HK-2 (cell line): Measurements from ENCODE around the gene RHOG.
"Not testable (repeated sequence)": the region's sequence is repeated elsewhere in the genome, so short reads cannot be mapped to it uniquely, and the experiment has no call there.

Source experiments
- DNase-seq: peaks from one replicate; pipeline ENCODE4 v3.0.0-alpha.2; 2018; ENCODE audit not compliant: unreplicated experiment

Gene RHOG

DNA sequence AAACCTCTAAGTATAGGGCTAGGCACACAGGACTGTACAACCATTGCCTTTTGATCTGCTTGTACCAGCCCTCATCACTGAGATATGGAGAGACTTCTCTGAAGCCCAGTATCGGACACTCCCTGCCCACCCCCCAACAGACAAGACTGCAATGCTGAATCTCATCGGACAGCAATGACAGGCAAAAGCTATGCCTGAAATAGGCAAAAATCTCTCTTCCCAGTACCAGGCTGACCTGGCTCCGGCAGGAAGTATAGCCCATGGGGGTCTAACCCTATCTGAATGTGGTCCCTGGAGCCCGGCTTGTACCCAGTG is 6.5 kb downstream of the RHOG start:
- DNase-seq, result no peak

DNA sequence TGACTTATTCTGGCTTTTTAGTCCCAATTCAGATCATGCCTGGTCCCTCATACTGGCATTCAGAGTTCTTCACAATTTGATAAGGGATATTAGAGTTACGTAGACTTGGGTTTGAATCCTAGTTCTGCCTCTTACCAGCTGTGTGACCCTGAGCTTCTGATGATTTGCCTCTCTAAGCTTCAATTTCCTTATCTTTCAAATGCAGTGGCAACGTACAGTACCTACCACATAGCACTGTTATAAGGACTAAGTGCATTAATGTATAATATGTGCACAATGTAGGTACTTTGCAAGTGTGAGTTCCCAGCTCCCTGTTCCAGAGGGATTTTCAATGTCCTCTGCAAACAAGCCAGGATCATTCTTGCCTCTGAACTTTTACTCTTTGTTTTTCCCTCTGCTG is 7.3 kb downstream of the RHOG start:
- DNase-seq, result no peak

DNA sequence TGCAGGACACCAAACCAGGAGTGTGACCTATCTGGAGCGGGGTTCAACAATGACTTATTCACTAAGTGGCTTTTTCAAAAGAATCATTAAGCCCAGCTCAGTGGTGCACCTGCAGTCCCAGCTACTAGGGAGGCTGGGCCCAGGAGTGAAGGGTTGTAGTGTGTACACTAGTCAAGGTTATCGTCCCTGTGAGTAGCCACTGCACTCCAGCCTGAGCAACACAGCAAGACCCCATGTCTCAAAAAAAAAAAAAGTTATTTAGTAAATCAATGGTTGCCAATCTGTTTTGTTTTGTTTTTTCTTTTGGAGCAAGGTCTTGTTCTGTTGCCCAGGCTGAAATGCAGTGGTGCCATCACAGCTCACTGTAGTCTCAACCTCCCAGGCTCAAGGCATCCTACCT is 7.9 kb downstream of the RHOG start:
- no peak for DNase-seq

DNA sequence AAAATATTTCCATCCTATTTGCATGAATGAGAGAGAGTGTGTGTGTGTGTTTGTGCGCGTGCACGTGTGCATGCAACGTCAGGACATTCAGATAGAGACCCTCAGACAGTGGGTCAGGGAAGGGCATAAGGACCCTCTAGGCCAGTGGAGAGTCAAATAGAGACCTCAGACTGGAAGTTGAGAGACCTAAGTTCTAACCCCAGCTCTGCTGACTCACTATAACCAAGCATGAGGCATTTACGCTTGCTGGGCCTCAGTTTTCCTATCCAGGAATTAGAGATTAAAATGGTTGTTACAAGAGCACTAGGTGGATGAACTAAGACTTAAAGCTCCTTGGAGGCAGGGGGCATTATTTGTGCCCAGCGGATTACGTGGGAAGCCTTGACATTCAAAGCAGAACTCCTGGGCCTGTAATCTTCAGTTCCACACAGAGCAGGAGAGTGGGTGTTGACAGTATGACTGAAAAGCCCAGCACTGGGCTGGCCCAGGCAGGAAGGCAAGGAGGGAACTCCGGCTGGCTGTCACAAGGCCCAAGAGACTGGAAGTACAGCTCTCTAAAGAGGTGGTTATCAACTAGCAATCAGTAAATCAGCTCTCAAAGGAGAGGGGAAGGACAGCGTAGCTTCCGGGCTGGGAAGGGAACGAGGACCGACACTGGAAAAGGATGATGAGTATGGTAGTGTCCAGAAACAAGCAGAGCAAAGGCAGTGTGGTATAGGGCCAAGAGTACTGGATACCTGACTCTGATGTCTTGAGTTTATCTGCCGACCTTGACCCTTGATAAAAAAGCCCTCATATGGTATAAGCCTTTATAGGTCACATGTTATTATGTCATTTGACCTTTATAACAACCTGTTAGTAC is 9.2 kb downstream of the RHOG start:
- DNase-seq, result no peak

DNA sequence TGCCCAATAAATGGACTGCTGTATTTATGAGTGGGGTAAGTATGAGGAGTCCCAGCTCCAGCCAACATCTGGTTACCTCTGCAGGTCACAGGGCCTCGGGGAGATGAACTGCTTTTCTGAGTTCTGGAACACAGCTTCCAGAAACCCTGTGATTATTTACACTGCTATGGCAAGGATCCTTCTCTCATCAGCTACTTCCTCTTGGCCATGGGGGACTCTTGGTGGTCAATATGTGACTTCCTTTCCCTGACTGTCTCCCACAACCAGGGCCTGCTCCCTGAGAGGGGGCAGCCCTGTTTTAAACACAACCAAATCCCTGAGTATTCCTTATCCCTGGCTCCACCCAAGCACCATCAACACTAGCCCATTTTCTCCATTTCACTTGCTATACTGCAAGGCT is 10.0 kb downstream of the RHOG start:
- no peak for DNase-seq

DNA sequence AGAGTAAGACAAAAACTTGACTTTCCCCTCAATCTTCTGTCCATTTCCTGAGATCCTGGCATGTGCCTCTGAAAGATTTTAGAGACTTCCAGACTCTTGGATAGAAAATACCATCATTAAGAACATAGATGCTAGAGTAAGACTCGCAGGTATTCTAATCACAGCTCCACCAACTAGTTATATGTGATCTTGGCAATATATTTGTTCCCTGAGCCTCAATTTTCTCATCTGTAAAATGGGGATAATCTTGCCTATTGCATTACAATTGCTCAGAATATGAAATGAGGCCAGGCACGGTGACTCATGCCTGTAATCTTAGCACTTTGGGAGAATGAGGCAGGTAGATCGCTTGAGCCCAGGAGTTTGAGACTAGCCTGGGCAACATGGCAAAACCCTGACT is 10.7 kb downstream of the RHOG start:
- no peak for DNase-seq

DNA sequence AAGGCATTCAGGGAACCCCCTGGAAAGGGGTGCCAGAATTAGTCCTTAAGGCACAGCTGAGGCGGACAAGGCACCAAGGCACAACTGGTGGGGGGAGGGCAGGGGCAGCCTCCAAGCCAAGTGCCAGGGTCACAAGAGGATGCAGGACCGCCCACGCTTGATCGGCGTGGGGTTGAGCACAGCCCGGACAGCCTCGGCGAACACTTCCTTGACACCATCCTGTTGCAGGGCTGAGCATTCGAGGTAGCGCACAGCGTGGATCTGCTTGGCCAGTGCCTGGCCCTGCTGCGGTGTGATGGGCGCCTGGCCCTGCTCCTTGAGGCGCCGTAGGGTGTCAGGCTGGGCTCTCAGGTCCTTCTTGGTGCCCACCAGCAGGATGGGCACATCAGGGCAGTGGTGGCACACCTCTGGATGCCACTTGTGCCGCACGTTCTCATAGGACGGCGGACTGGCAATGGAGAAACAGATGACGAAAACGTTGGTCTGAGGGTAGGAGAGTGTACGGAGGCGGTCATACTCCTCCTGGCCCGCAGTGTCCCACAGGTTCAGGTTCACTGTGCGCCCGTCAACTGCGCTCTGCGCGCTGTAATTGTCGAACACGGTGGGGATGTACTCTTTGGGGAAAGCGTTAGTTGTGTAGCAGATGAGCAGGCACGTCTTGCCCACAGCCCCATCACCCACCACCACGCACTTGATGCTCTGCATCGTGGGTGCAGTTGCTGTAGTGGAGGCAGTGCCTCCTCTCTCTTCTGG is 13.1 kb downstream of the RHOG start:
- no peak for DNase-seq

DNA sequence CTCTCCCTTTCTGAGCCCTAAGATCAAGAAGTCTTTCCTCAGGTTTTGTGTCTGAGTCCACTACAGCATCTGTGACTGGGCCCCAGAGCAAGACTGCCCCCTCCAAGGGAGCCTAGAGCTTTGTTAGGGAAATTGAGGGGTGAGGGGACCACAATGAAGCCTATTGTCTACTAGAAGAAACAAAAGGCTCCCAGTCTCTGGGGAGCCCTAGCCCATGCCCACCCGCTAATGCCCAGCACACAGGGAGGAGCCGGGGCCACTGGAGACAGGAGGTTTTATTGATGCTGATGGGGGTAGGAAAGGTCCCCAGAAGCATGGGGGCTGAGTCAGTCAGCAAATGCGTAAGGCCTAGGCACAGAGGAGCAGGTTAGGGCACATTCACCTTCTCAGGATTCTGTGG is 14.0 kb downstream of the RHOG start:
- DNase-seq, result no peak

DNA sequence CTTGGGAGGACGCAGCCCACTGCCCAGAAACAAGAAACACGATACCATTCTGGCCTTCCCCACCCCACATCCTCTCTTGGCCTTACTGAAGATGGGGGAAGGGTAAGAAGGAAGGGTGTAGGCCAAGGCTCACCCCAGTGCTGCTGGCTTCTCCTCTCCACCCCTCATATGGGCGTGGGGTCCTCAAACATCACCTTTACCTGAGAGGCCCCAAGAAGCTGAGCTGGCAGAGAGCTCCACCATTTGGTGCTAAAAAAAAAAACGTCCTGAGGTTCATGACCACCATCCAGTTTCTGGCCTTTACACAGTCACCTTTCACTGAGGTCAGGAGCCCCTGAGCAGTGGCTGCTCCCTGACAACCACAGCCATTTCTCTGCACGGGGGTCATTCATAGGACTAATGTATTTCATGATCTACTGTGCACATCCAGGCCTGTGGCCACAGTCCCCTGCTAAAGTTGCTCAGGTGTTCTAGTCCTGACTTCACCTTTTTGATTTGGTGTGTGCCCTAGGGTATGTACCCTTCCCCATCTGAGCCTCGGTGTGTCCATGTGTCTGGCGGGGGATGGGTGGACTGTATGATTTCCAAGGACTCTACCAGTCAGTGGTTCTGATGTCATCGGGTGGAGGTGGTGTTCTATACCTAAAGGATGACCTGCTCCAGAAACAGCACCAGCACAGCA is 15.1 kb downstream of the RHOG start:
- DNase-seq, result no peak

DNA sequence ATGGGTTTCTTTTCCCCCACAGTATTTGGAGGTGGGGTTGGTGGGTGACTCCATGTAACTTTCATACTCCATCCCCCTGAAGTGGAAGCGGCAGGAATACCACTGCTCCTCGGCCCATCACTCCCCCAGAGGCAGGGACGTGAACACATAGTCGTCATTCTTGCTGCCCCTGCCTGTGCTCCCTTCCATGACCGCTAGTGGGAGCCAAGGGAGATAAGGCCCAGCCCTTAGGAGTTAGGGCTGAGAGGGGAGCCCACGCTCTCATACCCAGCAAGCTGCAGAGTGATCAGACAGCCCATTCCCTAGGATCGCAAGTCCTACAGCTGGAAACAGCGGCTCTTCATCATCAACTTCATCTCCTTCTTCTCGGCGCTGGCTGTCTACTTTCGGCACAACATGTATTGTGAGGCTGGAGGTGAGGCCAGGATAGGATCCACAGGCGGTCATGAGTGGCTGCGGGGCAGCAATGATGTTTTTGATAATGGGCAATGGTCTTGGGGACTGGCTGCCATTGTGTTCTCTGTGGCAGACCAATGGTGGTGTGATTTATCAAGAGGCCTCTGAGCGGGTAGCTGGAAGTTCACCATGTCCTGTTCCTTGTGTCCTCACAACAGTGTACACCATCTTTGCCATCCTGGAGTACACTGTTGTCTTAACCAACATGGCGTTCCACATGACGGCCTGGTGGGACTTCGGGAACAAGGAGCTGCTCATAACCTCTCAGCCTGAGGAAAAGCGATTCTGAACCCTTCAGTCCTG is 15.9 kb downstream of the RHOG start:
- no peak for DNase-seq

DNA sequence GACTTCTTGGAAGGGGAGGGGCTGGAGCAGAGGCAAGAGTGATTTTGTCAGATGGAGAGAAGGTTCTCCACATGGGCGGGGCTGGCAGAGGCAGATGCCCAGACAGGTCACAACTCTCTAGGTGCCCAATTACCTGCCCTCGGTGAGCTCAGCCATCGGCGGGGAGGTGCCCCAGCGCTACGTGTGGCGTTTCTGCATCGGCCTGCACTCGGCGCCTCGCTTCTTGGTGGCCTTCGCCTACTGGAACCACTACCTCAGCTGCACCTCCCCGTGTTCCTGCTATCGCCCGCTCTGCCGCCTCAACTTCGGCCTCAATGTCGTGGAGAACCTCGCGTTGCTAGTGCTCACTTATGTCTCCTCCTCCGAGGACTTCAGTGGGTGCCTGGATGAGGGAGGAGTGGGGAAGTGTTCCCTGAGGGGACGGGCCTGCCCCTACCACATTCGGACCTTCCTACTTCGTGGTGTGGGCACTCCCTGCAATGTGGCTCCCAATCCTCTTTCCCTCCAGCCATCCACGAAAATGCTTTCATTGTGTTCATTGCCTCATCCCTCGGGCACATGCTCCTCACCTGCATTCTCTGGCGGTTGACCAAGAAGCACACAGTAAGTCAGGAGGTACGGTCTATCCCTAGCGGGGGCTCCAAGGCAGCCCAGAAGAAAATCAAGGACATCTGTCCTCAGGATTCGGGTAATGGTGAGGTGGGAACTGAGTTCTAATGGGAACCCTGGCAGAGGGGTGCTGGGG is 16.8 kb downstream of the RHOG start:
- no peak for DNase-seq

DNA sequence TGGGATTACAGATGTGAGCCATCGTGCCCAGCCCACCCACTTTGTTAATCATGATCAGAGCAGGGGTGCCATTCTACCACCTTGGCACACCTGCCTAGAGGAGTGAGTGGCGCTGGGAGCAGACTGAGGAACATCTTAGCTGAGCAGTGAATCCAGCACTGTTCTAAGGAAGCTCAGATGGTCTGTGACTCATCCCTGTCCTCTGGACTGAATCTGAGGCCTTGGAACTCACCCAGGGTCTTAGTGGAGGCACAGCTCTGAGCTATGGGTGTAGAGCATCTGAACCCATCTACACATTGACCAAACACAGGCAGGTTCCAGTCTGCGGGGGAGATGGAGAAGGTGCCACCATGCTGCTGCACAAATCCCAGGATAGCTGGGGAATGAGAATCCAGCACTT is 17.5 kb downstream of the RHOG start:
- no peak for DNase-seq

DNA sequence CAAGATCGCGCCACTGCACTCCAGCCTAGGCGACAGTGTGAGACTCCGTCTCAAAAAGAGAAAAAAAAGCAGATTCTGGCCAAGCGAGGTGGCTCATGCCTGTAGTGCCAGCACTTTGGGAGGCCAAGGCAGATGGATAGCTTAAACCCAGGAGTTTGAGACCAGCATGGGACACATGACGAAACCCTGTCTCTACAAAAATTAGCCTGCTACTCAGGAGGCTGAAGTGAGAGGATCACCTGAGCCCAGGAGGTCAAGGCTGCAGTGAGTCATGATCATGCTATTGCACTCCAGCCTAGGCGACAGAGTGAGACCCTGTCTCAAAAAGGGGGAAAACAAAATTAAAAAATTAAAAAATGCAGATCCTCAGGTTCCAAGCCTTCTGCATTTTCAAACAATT is 18.4 kb downstream of the RHOG start:
- no peak for DNase-seq

DNA sequence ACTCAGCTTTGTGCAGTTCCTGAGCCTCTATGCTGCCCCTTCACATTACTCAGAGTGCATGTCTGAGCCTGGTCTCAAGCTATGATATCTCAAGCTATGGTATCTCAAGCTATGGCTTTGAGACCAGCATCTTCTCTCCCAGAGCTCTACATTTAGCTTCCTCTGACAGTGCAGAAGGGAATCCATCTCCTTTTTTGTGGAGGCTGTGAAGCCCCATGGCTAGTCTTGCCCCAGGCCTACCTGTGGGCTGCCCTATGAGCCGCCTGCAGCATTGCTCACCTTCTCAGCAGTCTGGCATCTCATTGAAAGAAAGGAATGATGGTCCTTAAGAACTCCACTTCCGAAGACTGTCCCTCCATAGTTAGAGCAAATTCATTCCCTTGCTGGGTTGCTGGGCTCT is 19.8 kb downstream of the RHOG start:
- DNase-seq, result no peak

DNA sequence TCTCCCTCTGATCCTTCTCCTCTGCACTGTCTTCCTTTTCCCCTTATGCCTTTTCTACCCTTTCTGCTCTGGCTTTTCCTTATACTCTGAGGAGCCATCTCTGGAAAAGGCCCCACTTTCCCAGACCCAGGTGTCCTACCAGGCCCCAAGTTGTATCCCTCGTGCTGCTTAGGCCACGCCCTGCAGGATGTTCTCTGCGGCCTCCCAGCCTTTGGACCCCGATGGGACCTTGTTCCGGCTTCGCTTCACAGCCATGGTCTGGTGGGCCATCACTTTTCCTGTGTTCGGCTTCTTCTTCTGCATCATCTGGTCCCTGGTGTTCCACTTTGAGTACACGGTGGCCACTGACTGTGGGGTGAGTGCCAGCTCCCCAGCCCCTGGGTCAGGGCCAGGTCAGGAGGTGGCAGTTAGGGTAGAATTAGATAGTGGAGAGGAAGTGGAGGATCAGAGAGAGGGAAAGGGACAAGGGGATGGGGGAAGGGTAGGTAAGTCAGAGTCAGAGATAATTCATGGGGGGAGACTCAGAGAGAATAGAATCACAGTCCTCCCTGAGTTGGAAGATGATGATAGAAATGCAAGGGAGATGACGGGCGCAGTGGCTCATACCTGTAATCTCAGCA is 23.5 kb downstream of the RHOG start:
- DNase-seq, result no peak

DNA sequence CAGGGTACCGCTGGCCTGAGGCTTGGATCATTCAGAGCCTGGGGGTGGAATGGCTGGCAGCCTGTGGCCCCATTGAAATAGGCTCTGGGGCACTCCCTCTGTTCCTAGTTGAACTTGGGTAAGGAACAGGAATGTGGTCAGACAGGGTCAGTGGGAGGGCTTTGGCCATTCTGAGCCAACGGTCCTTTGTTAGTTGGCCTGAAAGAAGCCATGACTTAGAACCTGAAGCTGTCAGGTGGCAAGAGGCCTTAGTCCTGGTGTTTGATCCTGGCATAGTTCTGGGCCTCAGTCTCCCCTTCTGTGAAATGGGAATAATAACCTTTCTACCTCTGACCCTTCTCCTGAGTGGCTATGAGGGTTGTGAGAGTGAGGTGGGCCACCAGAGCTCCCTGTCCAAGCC is 24.1 kb downstream of the RHOG start:
- DNase-seq, result no peak

DNA sequence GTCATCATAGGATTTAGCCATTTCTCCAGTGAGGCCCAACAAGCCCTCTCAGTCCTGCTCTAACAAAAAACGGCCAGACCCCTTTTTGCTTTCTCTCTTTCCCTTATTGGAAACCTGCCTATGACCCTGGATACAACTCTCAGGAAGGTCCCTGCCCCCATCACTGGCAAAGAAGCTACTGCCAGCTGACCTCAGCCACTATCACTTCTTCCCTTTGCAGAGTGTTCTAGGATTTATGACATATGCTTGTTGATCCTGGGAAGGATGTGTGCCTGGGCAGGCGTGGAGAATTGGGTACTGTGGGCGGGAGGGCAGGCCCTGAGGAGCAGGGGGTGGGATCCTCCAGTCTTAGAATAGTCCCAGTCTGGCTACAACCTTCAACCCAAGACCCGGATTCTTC is 24.9 kb downstream of the RHOG start:
- no peak for DNase-seq

DNA sequence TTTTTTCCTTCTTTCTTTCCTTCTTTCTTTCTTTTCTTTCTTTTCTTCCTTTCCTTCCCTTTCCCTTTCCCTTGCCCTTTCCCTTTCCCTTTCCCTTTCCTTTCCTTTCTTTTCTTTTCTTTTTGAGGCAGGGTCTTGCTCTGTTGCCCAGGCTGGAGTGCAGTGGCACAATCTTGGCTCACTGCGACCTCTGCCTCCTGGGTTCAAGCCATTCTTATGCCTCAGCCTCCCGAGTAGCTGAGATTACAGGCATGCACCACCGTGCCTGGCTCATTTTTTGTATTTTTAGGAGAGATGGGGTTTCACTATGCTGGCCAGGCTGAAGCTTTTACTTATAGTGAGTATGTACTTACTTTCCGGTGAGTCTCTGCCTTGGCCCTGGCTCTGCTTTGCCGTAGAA is 25.9 kb downstream of the RHOG start:
- not testable (repeated sequence) for DNase-seq

DNA sequence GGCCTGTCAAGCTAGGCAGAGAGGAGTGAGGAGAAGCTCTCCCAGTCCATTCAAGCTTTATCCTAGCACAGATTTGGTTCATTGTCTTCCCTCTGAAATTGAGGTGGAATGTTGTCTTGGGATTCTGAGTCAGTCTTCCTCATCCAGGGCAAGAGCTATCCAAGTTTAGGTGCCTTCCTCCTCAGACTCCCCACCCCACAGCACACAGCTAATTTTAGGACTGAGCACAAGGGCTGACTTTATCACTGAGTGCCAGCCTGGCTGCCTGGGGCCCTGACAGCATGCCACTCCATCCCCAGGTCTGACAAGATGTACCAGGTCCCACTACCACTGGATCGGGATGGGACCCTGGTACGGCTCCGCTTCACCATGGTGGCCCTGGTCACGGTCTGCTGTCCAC is 29.8 kb downstream of the RHOG start:
- DNase-seq, result no peak

DNA sequence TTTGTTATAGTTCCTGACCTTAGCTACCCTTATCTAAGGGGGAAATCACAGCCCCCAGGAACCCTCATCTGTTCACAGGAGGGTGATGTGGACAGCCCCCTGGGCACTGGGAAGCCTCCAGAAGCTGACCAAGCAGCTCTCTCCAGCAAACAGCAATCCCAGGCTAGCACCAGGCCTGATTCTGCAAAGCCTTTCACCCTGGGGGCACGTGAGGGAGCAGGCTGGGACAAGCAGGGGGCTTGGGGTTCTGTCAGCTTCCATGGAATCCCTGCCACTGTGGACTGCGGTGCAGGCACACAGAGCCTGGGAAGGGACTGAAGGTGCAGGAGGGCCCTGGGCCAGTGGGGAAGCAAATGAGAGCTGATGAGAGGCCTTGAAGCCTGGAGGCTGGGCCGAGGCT is 30.3 kb downstream of the RHOG start:
- no peak for DNase-seq

DNA sequence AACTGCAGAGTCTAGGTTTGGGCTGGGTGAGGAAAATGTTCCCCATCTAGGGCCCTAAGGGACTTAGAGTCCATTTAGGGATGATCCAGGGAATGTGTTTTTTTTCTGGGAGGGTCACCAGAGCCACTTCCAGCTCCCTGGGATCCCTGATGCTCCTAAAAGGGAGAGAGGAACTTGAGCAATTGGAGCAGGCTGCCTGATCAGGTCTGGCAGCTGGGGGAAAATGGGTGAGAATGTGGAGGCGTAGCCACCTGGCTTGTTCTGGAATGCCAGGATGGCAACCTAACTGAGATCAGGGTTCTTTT is 31.2 kb downstream of the RHOG start:
- DNase-seq, result no peak
